Fibroblast of skin of right biceps (primary cell): ENCODE results near the gene UGP2.
A peak's percentile ranks its signal among the peaks of the same experiment; 100 is the strongest.
"Not testable (repeated sequence)": the region's sequence is repeated elsewhere in the genome, so short reads cannot be mapped to it uniquely, and the experiment has no call there.

Experiments
- DNase-seq: peaks from one replicate; pipeline ENCODE4 v3.0.0-alpha.2; 2013

Gene UGP2

GRCh38 chr2:63899639-63900038 is 57.9 kb downstream of the UGP2 start:
- peak; percentile 4 for DNase-seq

- no peak for DNase-seq
Measured at GRCh38 chr2:63902149-63902548, 60.5 kb downstream of the UGP2 start.

- peak; percentile 25 for DNase-seq
Measured at GRCh38 chr2:63903003-63903402, 61.3 kb downstream of the UGP2 start.

GRCh38 chr2:63914311-63914710 is 72.6 kb downstream of the UGP2 start:
- no peak for DNase-seq

GRCh38 chr2:63926815-63927214 is 85.1 kb downstream of the UGP2 start:
- DNase-seq, result no peak

- DNase-seq, result not testable (repeated sequence)
Measured at GRCh38 chr2:63932104-63932503, 90.4 kb downstream of the UGP2 start.
